H1 (cell line): ENCODE data around the gene GRID1. TPM values are rescaled to one million over a fixed set of nuclear protein-coding genes. Genes with fewer than 3 reads are reported as not detected.

Experiments
- CBX5 ChIP-seq: fragments of 300-800, 300-1000 bp; sonication (generic); IDR thresholded peaks from 2 replicates; pipeline ENCODE4 v1.7.1; 2016; ENCODE audit warnings: antibody characterized with exemption, low read length, low read depth
- CHD2 ChIP-seq: IDR thresholded peaks from 2 replicates; pipeline ENCODE4 v1.6.1; 2012; ENCODE audit warnings: low read length, improper control_type of control experiment
- TCF12 ChIP-seq: IDR thresholded peaks from 2 replicates; pipeline ENCODE4 v1.6.1; 2011; ENCODE audit warnings: low read depth, mild to moderate bottlenecking, low read length
- TEAD4 ChIP-seq: IDR thresholded peaks from 2 replicates; pipeline ENCODE4 v1.6.1; 2012; ENCODE audit warnings: low read depth, low read length, inconsistent platforms, mixed read lengths
- polyA plus RNA-seq, 7 experiments: library from polyadenylated mRNA; depleted of rRNA in 3 of 7; stranded (reverse) in 5 of 7; unstranded in 2 of 7; fragments of >200 nt in 5 of 7; fragments of 200-250 nt in 2 of 7; gene quantifications; 1 replicate in 5 of 7; 2 replicates in 1 of 7; 4 replicates in 1 of 7; pipeline versions ENCODE4 v1.2.1 to v1.2.3, GENCODE V29; 2011 to 2013; ENCODE audit warnings: missing spikeins in 2 of 7, mixed read lengths in 2 of 7
- total RNA-seq: library from RNA; stranded (reverse); fragmentation: NEBNext Ultra II Directional; extraction: Animal tissue kit (Norgen Biotek cat#: 25700); gene quantifications from 2 replicates; pipeline ENCODE4 v1.2.1, GENCODE V29; 2021
- TF ChIP-seq, protein P1 (sequence below): IDR thresholded peaks from 2 replicates; pipeline ENCODE4 v1.6.1; 2012; ENCODE audit warnings: inconsistent platforms

Gene GRID1
- total and polyA plus RNA-seq, 2 of the 8 experiments (the other 6 are each of a cell fraction or from before 2014, with no cell fraction given): 0.22 to 0.30 TPM

DNA sequence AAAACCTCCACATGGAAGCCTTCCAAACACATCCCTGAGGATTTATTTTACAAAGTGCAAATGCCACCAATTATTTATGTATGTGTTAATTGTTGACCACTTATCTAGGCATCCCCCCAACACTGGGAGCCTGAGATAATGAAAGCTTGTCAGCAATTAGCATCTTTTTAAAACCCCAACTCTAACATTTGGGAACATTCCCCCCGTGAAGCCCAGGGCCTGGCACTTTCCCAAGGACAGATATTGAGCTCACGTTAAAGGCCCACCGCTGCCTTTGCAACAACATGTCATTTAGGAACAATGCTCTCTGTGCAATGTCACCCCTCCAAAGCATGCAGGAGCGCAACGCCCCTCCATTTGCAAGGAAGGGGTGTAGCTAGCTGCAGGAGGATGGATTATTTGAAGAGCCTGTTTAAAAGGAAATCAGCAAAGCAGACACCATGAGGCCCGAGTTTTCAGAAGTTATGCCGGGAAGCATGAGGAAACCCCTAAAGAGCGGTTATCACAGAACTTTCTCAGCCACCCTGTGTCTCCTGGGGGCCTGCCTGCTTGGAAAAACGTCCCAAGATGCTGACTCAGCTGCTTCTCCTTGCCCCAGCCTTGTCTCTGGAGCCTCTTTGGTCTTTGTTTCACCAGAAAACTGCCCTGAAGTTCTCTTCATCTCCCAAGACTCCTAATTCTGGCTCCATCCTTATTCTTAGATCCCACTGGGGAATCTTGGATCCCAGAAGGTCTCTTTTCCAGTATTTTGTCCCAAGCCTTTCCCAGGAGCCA is 444.1 kb downstream of the GRID1 start (continued):
- no peak for TF ChIP-seq TCF12
- TF ChIP-seq, protein P1, sequence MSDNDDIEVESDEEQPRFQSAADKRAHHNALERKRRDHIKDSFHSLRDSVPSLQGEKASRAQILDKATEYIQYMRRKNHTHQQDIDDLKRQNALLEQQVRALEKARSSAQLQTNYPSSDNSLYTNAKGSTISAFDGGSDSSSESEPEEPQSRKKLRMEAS: no peak
- no peak for TF ChIP-seq CBX5
- TF ChIP-seq TEAD4: no peak
- TF ChIP-seq CHD2: no peak
